ENCODE results near the gene FAIM.

The FAIM gene

GRCh38 chr3:138642927-138643253 is 34.3 kb downstream of the FAIM start:
- H3K27me3 ChIP-seq (ENCODE audit: insufficient read depth, poor library complexity, severe bottlenecking), result no peaks in the 10 kb centered on the region
- no peak overlapping the region for H3K4me3 ChIP-seq (ENCODE audit: severe bottlenecking)
- H3K27ac ChIP-seq (ENCODE audit: poor library complexity, severe bottlenecking), result no peak overlapping the region
- no peak for ATAC-seq (ENCODE audit: low read depth)
- peaks cover 10% of the 10 kb centered on the region for H3K9me3 ChIP-seq (ENCODE audit: severe bottlenecking)
- DNase-seq (ENCODE audit: low spot score), result no peak
- no peak for TF ChIP-seq CTCF (IDR thresholded peaks at IDR 0.05; ENCODE audit: poor library complexity, severe bottlenecking)
- no peaks in the 10 kb centered on the region for H3K36me3 ChIP-seq (ENCODE audit: low read depth)
- no peaks in the 10 kb centered on the region for H3K4me1 ChIP-seq (ENCODE audit: insufficient read depth, poor library complexity, severe bottlenecking)

DNA sequence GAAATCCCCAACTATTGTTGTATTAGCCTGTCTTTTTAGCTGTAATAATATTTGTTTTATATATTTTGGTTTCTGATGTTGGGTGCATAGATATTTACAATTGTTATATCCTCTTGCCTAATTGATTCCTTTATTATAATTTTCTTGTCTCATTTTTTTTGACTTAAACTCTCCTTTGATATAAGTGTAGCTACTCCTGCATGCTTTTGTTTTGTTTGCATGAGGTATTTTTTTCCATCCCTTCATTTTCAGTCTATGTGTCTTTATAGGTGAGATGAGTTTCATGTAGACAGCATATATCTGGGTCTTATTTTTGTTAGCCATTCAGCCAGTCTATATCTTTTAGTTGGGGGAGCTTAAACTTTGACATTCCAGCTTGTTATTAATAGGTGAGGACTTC is 37.4 kb downstream of the FAIM start:
- H3K9me3 ChIP-seq (ENCODE audit: severe bottlenecking), result peaks cover 10% of the 10 kb centered on the region
- no peaks in the 10 kb centered on the region for H3K27me3 ChIP-seq (ENCODE audit: insufficient read depth, poor library complexity, severe bottlenecking)
- TF ChIP-seq CTCF (IDR thresholded peaks at IDR 0.05; ENCODE audit: poor library complexity, severe bottlenecking), result no peak
- H3K36me3 ChIP-seq (ENCODE audit: low read depth), result no peaks in the 10 kb centered on the region
- no peak overlapping the region for H3K4me3 ChIP-seq (ENCODE audit: severe bottlenecking)
- no peak overlapping the region for H3K27ac ChIP-seq (ENCODE audit: poor library complexity, severe bottlenecking)
- DNase-seq (ENCODE audit: low spot score), result no peak
- H3K4me1 ChIP-seq (ENCODE audit: insufficient read depth, poor library complexity, severe bottlenecking), result no peaks in the 10 kb centered on the region
- ATAC-seq (ENCODE audit: low read depth), result no peak

DNA sequence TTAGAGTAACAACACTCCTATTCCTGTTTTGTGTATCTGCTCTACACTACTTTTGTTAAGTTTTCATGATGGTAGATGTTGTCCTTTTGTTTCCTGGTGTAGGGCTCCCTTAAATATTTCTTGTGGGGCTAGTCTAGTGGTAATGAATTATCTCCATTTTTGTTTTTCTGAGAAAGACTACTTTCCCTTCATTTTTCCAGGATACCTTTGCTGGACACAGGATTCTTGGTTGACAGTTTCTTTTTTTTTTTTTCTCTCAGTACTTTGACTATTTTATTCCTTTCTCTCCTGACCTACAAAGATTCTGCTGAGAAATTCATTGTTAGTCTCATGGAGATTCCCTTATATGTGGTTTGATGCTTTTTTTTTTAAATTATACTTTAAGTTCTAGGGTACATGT is 37.9 kb downstream of the FAIM start:
- no peaks in the 10 kb centered on the region for H3K4me1 ChIP-seq (ENCODE audit: insufficient read depth, poor library complexity, severe bottlenecking)
- H3K4me3 ChIP-seq (ENCODE audit: severe bottlenecking), result no peak overlapping the region
- DNase-seq (ENCODE audit: low spot score) (no peak), ATAC-seq (ENCODE audit: low read depth) (no peak)
- H3K27ac ChIP-seq (ENCODE audit: poor library complexity, severe bottlenecking), result no peak overlapping the region
- TF ChIP-seq CTCF (IDR thresholded peaks at IDR 0.05; ENCODE audit: poor library complexity, severe bottlenecking), result no peak
- H3K9me3 ChIP-seq (ENCODE audit: severe bottlenecking), result peaks cover 10% of the 10 kb centered on the region
- no peaks in the 10 kb centered on the region for H3K27me3 ChIP-seq (ENCODE audit: insufficient read depth, poor library complexity, severe bottlenecking)
- H3K36me3 ChIP-seq (ENCODE audit: low read depth), result no peaks in the 10 kb centered on the region

DNA sequence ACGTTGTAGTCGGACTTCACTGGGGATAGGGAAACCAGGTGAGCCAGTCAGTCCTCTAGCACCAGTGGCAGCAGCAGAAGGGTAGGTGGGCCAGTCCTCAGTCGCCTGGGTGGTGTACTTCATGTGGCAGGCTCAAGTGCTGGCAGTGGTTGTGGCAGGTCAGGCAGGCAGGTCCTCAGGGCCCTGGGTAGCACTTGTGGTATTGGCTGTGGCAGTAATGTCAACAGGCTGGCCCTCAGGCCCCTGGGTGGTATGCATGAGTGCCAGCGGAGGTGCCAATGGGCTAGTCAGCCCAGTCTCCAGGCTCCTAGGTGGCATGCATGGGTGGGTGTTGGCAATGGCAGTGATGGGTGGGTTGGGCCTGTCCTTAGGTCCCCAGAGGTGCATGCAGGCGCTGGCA is 40.6 kb downstream of the FAIM start:
- no peak for ATAC-seq (ENCODE audit: low read depth)
- Histone ChIP-seq H3K27me3 (ENCODE audit: insufficient read depth, poor library complexity, severe bottlenecking) (no peaks in the 10 kb centered on the region), H3K4me3 (ENCODE audit: severe bottlenecking) (no peak overlapping the region), H3K9me3 (ENCODE audit: severe bottlenecking) (peaks cover 2% of the 10 kb centered on the region), H3K4me1 (ENCODE audit: insufficient read depth, poor library complexity, severe bottlenecking) (no peaks in the 10 kb centered on the region), H3K27ac (ENCODE audit: poor library complexity, severe bottlenecking) (no peak overlapping the region), H3K36me3 (ENCODE audit: low read depth) (peaks cover 6% of the 10 kb centered on the region; the same call in 1 of the 2 replicates)
- DNase-seq (ENCODE audit: low spot score), result no peak
- TF ChIP-seq CTCF (IDR thresholded peaks at IDR 0.05; ENCODE audit: poor library complexity, severe bottlenecking), result no peak

DNA sequence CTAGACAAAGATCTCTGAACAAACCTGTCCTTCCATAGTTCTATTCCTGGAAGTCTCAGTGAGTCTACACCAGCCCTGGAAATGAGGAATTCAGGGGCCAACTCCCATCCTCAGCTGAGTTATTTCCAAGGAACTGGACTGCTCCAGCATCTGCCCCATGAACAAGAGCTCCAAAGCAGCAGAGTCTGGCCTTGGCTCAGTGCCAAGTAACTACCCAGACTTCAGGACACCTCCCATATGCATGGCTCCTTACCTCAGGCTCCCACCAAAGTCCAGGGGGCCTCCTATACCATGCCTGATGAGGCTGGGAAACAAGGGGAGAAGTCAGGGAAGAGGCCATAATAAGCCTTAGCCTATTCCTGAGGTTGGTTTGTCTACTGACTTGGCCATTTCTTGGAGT is 45.0 kb downstream of the FAIM start:
- Histone ChIP-seq H3K27ac (ENCODE audit: poor library complexity, severe bottlenecking) (no peak overlapping the region), H3K9me3 (ENCODE audit: severe bottlenecking) (no peaks in the 10 kb centered on the region), H3K36me3 (ENCODE audit: low read depth) (peaks cover 22% of the 10 kb centered on the region), H3K27me3 (ENCODE audit: insufficient read depth, poor library complexity, severe bottlenecking) (no peaks in the 10 kb centered on the region), H3K4me1 (ENCODE audit: insufficient read depth, poor library complexity, severe bottlenecking) (no peaks in the 10 kb centered on the region), H3K4me3 (ENCODE audit: severe bottlenecking) (no peak overlapping the region)
- TF ChIP-seq CTCF (IDR thresholded peaks at IDR 0.05; ENCODE audit: poor library complexity, severe bottlenecking), result no peak
- ATAC-seq (ENCODE audit: low read depth) (no peak), DNase-seq (ENCODE audit: low spot score) (no peak)
